Loucy (cell line): ENCODE measurements around the gene TMPRSS11D.

Experiments used
- H2AFZ ChIP-seq: fragments of 200-600 bp; sonication (generic); 2 replicates; pipeline ENCODE4 v1.6.0; 2016; ENCODE audit warnings: antibody characterized with exemption, mild to moderate bottlenecking, low read length, moderate library complexity
- H3F3A ChIP-seq: fragments of 200-600 bp; 2 replicates; pipeline ENCODE4 v1.6.0; 2016; ENCODE audit warnings: antibody characterized with exemption, low read depth, mild to moderate bottlenecking
- H3K27me3 ChIP-seq: fragments of 200-600 bp; sonication (generic); 2 replicates; pipeline ENCODE4 v1.6.1; 2014; ENCODE audit warnings: low read length, mild to moderate bottlenecking; ENCODE audit not compliant: insufficient read depth, poor library complexity, severe bottlenecking
- H3K36me3 ChIP-seq: fragments of 200-600 bp; sonication (generic); 2 replicates; pipeline ENCODE4 v1.6.1; 2016; ENCODE audit warnings: low read length; ENCODE audit not compliant: insufficient read depth
- H3K4me1 ChIP-seq: fragments of 200-600 bp; sonication (generic); 2 replicates; pipeline ENCODE4 v1.5.1; 2014; ENCODE audit warnings: low read length, mild to moderate bottlenecking; ENCODE audit not compliant: insufficient read depth, poor library complexity, severe bottlenecking
- H3K4me2 ChIP-seq: fragments of 200-600 bp; sonication (generic); 2 replicates; pipeline ENCODE4 v1.6.0; 2014; ENCODE audit warnings: antibody characterized with exemption, low read length, low read depth, mild to moderate bottlenecking; ENCODE audit not compliant: poor library complexity, severe bottlenecking
- H3K4me3 ChIP-seq: fragments of 200-600 bp; sonication (generic); 2 replicates; pipeline ENCODE4 v1.5.1; 2014; ENCODE audit warnings: low read length, mild to moderate bottlenecking, mixed read lengths; ENCODE audit not compliant: poor library complexity, severe bottlenecking
- H3K79me2 ChIP-seq: fragments of 200-600 bp; sonication (generic); 2 replicates; pipeline ENCODE4 v1.6.1; 2014; ENCODE audit warnings: low read length; ENCODE audit not compliant: insufficient read depth
- H3K9ac ChIP-seq: fragments of 200-600 bp; sonication (generic); 2 replicates; pipeline ENCODE4 v1.6.0; 2014; ENCODE audit warnings: mild to moderate bottlenecking, low read depth, low read length, moderate library complexity; ENCODE audit not compliant: poor library complexity, severe bottlenecking
- H3K9me2 ChIP-seq: fragments of 200-600 bp; sonication (generic); replicated peaks from 2 replicates; pipeline ENCODE4 v1.6.1; 2016; ENCODE audit warnings: low read depth, low read length, mixed read lengths
- H3K9me3 ChIP-seq: fragments of 200-600 bp; sonication (generic); 2 replicates; pipeline ENCODE4 v1.6.1; 2014; ENCODE audit warnings: mild to moderate bottlenecking, antibody characterized with exemption, low read length, low read depth; ENCODE audit not compliant: insufficient read depth
- H4K20me1 ChIP-seq: fragments of 200-600 bp; sonication (generic); 2 replicates; pipeline ENCODE4 v1.6.0; 2014; ENCODE audit warnings: antibody characterized with exemption, low read length, mild to moderate bottlenecking; ENCODE audit not compliant: insufficient read depth, poor library complexity, severe bottlenecking
- CTCF ChIP-seq: fragments of 200-600 bp; sonication (generic); conservative IDR thresholded peaks from 2 replicates; pipeline ENCODE4 v1.5.1; 2014; ENCODE audit warnings: mild to moderate bottlenecking, antibody characterized with exemption, low read length
- EZH2phosphoT487 ChIP-seq: fragments of 200-600 bp; IDR thresholded peaks from 2 replicates; pipeline ENCODE4 v1.6.1; 2018; ENCODE audit warnings: antibody characterized with exemption, mild to moderate bottlenecking, moderate library complexity, borderline replicate concordance

The TMPRSS11D gene

GRCh38 chr4:67810011-67810410 lies 73.8 kb downstream of the TMPRSS11D start:
- no peaks in the 10 kb centered on the region for H3K27me3 ChIP-seq
- H4K20me1 ChIP-seq, result no peaks in the 10 kb centered on the region
- no peaks in the 10 kb centered on the region for H3K9me2 ChIP-seq
- H3K4me2 ChIP-seq, result no peak overlapping the region
- no peaks in the 10 kb centered on the region for H3F3A ChIP-seq
- TF ChIP-seq EZH2phosphoT487 (no peak), CTCF (no peak)
- H2AFZ ChIP-seq, result no peak overlapping the region
- no peaks in the 10 kb centered on the region for H3K36me3 ChIP-seq
- H3K9me3 ChIP-seq, result no peaks in the 10 kb centered on the region
- no peak overlapping the region for H3K4me3 ChIP-seq
- H3K79me2 ChIP-seq, result no peaks in the 10 kb centered on the region
- no peaks in the 10 kb centered on the region for H3K4me1 ChIP-seq
- H3K9ac ChIP-seq, result no peak overlapping the region

- Histone ChIP-seq H3K9me3 (no peaks in the 10 kb centered on the region), H3K9ac (no peak overlapping the region), H3K27me3 (no peaks in the 10 kb centered on the region), H3K4me2 (no peak overlapping the region), H3K4me3 (no peak overlapping the region), H2AFZ (no peak overlapping the region), H3F3A (no peaks in the 10 kb centered on the region), H3K4me1 (no peaks in the 10 kb centered on the region), H4K20me1 (no peaks in the 10 kb centered on the region), H3K79me2 (no peaks in the 10 kb centered on the region), H3K9me2 (no peaks in the 10 kb centered on the region), H3K36me3 (no peaks in the 10 kb centered on the region)
- TF ChIP-seq EZH2phosphoT487 (no peak), CTCF (no peak)
Measured at GRCh38 chr4:67809502-67809901, 74.3 kb downstream of the TMPRSS11D start.

GRCh38 chr4:67796810-67797209 lies 87.0 kb downstream of the TMPRSS11D start:
- no peaks in the 10 kb centered on the region for H3K79me2 ChIP-seq
- no peak overlapping the region for H3K9ac ChIP-seq
- H3K4me1 ChIP-seq, result no peaks in the 10 kb centered on the region
- H3K9me2 ChIP-seq, result no peaks in the 10 kb centered on the region
- no peak overlapping the region for H3K4me3 ChIP-seq
- H2AFZ ChIP-seq, result no peak overlapping the region
- H3K36me3 ChIP-seq, result no peaks in the 10 kb centered on the region
- no peaks in the 10 kb centered on the region for H3F3A ChIP-seq
- no peaks in the 10 kb centered on the region for H3K27me3 ChIP-seq
- TF ChIP-seq EZH2phosphoT487 (no peak), CTCF (no peak)
- no peak overlapping the region for H3K4me2 ChIP-seq
- no peaks in the 10 kb centered on the region for H3K9me3 ChIP-seq
- H4K20me1 ChIP-seq, result no peaks in the 10 kb centered on the region
